GM18858 (cell line): Measurements from ENCODE around the gene GALK1.
"Not testable (repeated sequence)": the region's sequence is repeated elsewhere in the genome, so short reads cannot be mapped to it uniquely, and the experiment has no call there.

Experiments
- ATAC-seq: cut with Tn5 transposase; IDR thresholded peaks from one replicate; pipeline ENCODE4 v1.9.1; 2021; ENCODE audit not compliant: unreplicated experiment

GALK1 gene

DNA sequence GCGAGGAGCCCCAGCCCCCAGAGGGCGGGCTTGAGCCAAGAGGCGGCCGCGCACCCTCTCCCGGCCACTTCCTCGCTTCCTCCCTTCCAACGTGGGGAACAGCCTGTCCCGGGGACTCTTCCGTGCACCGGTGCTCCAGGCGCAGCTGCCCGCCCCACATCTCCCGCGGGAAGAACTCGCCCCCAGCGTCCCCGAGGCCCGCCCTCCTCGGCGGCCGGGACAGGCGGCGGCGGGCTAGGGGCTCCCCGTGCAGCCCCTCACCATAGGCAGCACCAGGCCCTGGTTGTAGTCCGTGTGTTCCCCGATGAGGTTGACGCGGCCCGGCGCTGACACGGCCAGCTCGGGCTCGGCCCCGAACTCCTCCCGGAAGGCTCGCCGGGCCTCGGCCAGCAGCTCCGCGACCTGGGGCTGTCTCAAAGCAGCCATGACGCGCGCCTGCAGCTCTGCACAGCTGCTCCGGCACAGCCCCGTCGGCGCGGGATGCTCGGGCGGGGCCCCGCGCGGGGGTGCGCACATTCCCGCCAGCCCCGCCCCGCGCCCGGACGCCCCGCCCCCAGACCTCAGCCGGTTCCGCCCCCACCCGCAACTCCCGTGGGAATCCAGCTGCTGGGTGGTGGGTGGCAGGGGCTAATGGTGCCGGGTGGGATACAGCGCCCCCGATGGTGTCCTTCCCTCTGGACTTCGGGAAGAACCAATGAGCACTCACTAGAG lies at the start of gene GALK1:
TSS of gene GALK1 (minus strand) at position 482 of the 711 bp plus-strand sequence. CDS start at position 426, 56 bp downstream.
- no peak for ATAC-seq

DNA sequence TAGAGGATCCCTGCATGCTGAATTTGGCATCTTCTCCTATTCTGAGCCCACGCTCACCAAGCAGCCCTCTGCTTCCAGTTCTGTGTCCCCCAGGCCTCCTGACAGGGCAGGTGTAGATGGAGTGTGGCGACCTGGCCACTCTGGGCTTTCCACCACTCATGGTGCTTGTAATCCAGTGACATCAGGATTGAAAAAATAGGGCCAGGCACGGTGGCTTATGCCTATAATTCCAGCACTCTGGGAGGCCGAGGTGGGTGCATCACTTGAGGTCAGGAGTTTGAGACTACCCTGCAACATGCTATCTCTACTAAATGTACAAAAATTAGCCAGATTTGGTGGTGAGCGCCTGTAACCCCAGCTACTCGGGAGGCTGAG lies 49.0 kb upstream of the GALK1 start:
- no peak for ATAC-seq

DNA sequence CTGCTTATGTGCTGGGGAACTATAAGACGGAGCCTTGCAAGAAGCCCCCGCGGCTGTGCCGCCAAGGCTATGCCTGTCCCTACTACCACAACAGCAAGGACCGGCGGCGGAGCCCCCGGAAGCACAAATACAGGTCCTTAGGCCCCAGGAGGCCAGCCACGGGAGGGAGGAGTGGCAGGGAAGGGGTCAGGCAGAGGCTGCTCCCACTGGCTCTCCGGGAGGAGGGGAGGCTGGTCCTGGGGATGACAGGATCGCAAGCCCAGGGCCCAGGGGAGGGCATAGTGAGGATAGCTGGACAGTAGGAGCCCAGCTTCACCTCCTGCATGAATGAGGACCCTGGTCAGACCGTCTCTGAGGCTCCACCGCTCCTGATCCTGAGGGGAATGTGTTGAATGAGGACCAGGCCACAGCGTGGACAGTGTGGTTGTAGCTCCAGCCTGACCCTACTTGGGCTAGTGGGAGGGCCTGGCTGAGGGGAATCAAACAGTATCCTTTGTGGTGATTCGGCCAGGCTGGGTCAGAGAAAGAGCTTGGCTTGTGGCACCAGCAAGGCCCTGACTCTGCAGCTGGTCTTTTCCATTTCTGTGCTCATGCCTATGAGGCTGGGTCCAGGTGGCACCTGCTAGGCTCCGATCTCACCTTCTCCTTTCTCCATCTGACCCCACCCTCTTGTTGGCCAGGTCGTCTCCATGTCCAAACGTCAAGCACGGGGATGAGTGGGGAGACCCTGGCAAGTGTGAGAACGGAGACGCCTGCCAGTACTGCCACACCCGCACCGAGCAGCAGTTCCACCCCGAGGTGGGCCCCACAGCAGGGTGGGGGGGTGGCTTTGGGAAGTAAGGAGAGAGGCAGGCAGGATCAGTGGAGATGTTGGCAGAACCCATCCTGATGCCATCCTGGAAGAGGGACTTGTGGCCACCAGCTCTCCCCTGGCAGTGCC lies 48.4 kb upstream of the GALK1 start:
- ATAC-seq = no peak

DNA sequence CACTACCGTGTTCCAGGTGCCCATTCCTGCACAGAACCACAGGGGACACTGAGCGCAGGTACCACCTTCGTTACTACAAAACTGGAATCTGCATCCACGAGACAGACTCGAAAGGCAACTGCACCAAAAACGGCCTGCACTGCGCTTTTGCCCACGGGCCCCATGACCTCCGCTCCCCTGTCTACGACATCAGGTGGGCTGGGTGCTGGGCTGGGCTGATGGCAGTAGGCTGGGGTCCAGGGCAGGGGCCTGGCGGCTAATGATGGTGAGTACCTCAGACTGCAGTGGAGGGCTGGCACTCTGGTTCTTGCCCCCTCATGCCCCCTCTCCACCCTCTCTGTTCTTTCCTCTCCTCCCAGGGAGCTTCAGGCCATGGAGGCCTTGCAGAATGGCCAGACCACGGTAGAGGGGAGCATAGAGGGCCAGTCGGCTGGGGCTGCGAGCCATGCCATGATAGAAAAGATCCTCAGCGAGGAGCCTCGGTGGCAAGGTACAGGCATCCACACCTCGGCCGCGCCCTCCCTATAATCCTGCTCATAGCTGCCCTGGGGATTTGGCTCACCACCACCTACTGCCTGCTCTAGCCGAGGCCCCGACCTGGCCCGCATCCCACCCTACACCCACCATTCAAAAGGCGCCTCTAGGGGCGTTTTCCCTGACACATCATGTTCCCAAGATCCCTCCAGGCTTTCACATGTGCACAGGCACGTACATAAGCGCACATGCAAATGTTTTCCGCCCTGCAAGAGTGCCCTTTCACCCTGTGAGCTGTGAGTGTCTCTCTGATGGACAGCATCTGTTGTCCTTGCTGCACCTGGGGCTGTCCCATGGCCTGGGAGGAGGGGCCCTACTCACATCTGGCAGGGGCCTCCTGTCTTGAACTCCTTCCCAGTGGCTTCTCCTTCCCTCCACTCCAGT lies 47.4 kb upstream of the GALK1 start:
- ATAC-seq = no peak

DNA sequence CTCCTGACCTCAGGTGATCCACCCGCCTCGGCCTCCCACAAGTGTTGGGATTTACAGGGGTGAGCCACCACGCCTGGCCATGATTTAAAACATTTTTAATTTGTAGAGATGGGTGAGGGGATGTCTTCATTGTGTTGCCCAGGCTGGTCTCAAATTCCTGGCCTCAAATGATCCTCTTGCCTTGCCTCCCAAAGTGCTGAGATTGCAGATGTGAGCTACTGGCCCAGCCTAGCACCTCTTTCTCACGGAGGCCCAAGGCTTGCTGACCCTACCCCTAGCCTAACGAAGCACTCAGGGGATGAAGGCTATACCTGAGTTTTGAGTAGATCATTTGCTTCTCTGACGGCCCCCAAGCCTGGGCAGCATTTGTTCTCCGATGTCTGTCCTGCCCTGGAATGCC lies 46.2 kb upstream of the GALK1 start:
- no peak for ATAC-seq

DNA sequence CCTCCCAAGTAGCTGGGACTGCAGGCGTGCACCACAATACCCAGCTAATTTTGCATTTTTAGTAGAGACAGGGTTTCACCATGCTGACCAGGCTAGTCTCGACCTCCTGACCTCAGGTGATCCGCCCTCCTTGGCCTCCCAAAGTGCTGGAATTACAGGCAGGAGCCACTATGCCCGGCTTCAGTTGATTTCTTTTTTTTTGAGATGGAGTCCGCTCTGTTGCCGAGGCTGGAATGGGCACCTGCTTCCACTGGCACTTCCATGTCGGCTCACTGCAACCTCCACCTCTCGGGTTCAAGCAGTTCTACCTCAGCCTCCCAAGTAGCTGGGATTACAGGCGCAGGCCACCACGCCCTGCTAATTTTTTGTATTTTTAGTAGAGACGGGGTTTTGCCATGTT lies 45.8 kb upstream of the GALK1 start:
- not testable (repeated sequence) for ATAC-seq

DNA sequence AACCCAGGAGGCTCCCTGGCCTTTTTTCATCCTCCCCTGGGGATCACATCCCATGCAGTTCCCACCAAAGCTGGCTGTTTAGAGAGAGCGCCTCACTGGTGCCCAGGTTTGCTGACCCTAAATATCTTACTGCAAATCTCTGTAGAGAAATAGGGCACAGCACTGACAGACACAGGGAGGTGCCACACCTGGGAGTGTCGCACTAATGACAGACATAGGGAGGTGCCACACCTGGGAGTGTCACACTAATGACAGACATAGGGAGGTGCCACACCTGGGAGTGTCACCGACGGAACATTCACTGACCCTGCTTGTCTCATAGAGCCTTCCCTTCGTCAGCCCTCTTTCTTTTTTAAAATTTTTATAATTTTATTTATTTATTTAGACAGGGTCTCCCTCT lies 45.2 kb upstream of the GALK1 start:
- ATAC-seq = no peak

DNA sequence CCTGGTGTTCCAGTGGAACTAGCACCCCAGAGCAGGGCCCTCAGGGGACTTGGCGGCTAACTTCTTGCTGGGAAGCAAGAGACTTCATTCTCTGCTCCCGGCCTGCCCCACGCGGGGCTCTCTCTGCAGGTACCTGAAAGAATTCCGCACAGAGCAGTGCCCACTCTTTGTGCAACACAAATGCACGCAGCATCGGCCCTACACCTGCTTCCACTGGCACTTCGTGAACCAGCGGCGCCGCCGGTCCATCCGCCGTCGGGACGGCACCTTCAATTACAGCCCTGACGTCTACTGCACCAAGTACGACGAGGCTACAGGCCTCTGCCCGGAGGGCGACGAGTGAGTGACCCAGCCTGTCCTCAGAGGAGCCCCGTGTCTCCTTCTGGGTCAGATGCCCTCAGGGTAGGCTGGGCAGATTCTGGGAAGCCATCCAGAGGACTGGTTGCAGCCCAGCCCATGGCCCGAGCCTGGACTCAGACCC lies 44.7 kb upstream of the GALK1 start:
- no peak for ATAC-seq

DNA sequence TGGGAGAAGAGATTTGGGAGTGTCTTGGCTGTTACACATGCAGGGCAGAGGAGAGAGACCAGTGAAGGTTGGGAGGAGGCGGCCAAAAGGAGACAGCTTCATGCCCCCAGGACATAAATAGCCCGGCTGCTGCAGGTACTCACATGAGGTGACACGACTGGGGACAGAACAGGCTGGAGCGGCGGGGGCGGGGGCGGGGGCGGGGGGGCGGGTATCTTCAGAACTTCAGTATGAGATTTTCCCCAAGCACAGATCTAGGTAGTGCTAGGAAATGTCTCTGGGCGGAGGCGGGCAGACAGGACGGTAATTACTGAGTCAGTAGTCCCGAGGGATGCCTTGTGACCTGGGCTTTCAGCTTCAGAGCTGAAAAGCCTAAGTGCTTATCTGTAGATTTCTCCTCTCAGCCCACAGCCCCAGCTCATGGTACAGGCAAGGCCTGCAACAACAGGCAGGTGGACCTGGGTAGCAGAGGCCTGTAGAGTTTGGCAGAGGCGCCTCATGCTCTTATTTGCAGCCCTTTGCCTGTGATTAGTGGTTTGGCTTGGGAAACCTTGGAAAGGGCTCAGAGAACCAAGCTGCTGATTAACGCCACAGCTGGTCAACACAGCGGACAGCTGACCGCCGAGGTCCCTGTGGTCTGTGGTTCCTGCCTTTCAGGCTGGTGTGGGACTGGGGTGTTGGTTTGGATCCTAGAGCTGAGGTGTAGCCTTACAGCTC lies 44.1 kb upstream of the GALK1 start:
- peak; percentile 49 for ATAC-seq

DNA sequence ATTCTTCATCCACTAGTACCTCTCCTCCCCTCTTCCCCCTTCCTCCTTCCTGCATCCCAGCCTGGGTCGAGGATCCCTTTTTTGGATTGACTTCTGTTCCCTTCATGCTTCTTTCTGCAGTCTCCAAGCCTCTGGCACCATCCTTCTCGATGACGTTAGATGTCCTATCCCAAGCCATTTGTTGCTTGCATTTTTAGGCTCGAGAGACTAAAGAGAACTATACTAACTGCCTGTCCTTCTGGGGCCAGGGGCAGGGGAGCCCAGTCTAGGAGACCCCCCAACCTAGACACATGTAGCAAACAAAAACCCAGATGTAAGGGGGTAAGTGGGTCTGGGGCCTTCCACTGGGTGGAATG lies 43.5 kb upstream of the GALK1 start:
- no peak for ATAC-seq

DNA sequence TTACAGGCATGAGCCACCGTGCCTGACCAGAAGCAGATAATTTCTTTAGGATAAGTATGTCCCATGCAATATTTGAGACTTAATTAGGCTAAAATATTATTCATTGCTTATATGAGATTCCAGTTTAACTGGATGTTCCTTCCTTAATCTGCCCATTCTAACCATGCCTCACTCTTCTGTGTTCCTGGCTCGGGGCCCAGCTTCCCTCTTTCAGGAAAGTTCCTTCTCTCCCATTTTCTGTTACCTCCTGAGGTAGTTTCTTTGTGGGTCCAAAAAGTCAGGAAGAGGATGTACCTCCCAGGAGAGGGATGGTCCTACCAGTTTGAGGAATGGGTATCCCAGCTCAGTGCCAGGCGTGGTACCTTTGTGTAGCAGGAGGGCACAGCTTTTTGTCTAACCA lies 42.9 kb upstream of the GALK1 start:
- ATAC-seq = no peak

DNA sequence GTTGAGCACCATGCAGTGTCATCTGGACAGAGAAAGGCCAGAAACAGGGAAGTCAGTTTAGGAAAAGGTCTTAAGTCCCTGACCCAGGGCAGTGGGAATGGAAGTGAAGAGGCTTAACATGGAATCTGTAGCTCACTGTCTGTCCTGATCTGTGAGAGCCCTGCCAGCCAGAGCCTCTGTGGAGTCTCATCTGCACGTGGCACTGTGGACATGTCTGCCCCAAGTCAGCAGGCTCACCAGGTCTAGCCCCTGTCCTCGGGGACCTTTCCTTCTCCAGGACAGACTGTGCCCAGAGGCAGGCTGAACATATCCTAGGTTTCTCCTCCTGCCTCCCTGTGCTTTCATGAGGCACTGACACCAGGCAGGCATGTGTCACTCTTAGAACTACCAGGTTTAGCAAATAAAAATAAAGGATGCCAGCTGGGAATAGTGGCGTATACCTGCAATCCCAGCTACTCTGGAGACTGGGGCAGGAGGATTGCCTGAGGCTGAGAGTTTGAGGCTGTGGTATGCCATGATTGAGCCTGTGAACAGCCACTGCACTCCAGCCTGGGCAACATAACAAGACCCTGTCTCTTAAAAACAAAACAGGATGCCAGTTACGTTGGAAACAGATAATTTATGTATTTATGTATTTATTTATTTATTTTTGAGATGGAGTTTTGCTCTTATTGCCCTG lies 42.0 kb upstream of the GALK1 start:
- ATAC-seq = no peak

DNA sequence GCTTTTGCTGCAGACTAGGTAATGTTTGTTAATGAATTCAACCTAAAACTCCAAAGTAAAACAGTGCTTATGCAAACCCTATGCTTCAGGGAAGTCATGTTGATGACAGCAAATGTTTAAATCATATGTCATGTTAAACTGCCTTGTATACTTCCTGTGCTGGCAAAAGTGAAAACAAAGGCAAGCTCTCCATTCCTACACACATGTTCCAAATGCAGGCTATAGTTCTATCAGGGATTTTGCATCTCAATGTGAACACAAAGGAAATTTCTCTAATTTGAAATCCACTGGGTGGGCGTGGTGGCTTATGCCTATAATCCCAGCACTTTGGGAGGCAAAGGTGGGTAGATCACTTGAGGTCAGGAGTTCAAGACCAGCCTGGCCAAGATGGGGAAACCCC lies 38.9 kb upstream of the GALK1 start:
- ATAC-seq = no peak

DNA sequence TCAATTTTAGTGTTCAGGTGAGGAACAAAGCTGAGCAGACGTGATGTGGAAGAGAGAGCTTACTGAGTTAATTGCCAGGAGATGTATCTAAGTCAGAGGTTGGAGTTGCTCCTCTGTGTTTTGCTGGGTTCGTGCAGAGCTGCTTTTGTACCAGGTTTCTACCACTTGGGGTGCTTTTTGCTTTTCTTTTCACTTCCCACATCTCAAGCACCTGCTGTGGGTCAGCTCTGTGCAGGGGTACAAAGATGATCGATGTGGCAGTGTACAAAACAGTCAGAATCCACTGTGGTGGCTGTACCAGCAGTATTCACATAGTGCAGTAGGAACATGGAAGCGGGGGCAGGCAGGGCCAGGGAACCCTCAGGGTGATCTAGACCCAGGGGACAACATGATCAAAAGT lies 34.4 kb upstream of the GALK1 start:
- ATAC-seq = no peak

DNA sequence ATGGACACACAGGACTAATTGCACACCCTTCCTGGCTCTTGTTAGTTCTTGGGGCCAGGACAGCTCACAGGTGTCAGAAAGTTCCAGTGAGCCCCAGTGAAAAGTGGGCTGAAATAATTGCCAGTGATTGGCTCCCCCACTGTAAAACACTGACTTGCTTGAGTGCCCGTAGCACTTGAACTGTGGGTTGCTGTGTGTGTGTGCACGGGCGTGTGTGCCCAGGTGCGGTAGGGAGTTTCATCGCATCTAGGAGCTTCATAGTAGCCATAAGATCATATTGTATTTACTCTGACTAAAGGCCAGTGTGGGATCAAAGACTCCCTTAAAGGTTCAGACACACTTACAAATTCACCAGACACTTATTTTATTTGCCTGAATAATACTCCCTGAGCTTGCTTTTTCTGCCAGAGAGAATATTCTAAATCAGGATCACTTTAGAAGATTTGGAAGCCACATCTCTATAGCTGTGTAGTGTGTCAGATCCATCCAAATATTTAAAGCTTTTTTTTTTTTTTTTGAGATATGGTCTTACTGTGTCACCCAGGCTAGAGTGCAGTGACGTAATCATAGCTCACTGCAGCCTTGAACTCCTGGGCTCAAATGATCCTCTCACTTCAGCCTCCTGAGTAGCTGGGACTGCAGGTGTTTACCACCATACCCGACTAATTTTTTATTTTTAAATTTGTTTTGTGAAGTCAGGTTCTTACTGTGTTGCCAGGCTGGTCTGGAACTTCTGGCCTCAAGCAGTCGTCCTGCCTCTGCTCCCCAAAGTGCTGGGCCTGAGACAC lies 31.0 kb upstream of the GALK1 start:
- no peak for ATAC-seq

DNA sequence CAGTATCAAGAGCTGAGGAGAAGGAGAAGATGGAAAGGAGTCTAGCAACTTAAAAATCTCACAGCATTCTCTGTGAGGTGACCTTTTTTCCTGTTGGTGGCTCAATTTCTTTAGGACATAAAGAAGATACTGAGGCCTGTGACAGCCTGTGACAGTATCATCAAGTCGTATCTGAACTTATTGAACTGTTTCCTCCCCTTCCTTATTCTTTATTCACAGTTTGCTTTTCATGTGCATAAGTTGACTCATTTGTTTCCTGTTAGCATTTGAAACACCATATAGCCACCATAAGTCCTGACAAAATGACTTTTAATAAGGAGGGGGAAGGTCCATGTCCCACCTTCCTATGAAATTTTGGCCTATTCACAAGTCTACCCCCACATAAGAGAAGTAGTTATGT lies 28.5 kb upstream of the GALK1 start:
- no peak for ATAC-seq

DNA sequence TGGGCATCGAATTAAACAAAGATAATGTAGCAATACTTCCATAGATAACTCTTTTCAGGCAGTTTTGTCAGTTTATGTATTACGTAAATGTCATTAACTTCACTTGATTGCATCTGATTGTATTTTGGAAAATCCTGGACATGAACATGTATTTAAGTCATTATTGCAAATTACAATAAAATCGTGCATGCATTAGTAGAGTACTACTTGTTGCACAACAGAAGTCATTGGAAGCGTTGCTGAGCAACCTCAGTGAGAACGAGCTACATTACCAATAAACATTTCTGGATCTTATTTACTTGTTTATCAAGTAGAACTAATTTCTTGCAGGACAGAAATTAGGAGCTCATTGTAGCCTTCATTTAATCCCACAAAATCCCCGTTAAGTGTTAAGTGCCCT lies 26.3 kb upstream of the GALK1 start:
- no peak for ATAC-seq

DNA sequence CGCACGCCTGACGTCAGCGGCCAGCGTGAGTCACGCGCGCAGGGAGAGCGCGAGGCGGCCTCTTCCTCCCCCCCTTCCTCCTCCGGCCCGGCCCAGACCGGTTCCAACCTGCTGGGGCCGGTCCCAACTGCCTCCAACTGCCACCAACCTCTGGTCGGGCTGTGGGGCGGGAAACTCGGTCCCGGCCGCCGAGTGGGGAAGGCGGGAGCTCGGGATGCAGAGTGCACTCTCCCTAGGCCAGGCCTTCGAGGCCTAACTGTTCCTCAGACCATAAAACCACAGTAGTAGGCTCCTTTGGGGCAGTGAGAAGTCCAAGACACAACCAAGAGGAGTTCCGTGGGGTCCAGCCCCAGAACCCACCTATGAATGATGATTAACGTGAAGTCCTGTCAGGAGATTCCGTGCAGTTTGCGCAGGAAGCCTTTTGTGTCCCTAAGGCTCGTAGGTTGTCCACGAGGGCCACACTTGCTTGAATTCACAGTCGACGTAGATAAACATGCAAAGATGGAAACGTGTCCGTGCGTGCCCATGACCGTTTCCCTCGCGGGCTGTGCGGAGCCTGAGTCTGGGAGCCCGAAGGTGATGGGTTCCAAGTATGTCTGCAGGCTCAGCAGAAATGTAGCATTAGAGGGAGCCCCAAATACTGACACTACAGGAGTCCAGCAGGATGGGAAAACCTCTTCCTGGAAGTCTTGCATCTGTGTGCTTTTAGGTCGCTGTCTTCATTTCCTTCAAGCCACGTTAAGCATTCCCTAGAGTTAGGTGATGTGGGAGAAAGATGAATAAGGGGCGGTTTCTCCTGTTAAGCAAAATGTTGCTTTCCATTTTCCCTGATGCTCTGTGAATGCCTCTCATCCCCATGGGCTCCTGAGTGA lies 20.3 kb upstream of the GALK1 start:
- ATAC-seq = peak; percentile 28
